Neural crest cell (in vitro differentiated cells): ENCODE results near the gene VWA3A. TPM values are rescaled to one million over a fixed set of nuclear protein-coding genes. Genes with fewer than 3 reads are reported as not detected.

Experiments used
- DNase-seq: peaks from one replicate; pipeline ENCODE4 v3.0.0; 2021; ENCODE audit warnings: low read depth, mixed read lengths, low spot score
- H3K27ac Mint-ChIP-seq: one replicate; pipeline ENCODE4 v1.8.0; 2021; ENCODE audit warnings: mild to moderate bottlenecking, mixed read lengths; ENCODE audit not compliant: unreplicated experiment
- H3K27me3 Mint-ChIP-seq: 2 replicates; pipeline ENCODE4 v1.8.0; 2021; ENCODE audit warnings: low read depth, mild to moderate bottlenecking, mixed read lengths
- H3K36me3 Mint-ChIP-seq: 2 replicates; pipeline ENCODE4 v1.8.0; 2021; ENCODE audit warnings: low read depth, mild to moderate bottlenecking, mixed read lengths
- H3K4me1 Mint-ChIP-seq: 2 replicates; pipeline ENCODE4 v1.8.0; 2021; ENCODE audit warnings: mixed read lengths
- H3K4me3 Mint-ChIP-seq: one replicate; pipeline ENCODE4 v1.8.0; 2021; ENCODE audit warnings: mild to moderate bottlenecking, mixed read lengths
- H3K9me3 Mint-ChIP-seq: 2 replicates; pipeline ENCODE4 v1.8.0; 2021; ENCODE audit warnings: mixed read lengths
- CTCF ChIP-seq: fragments of 200-600 bp; sonication (generic); conservative IDR thresholded peaks from 2 replicates; pipeline ENCODE4 v1.5.0; 2021; ENCODE audit warnings: antibody characterized with exemption, mild to moderate bottlenecking
- total RNA-seq: library from RNA; stranded (reverse); gene quantifications from 2 replicates; pipeline ENCODE4 v1.2.1, GENCODE V29; 2021

VWA3A gene
- total RNA-seq, 1 donor from 2014 or later: not detected

- Mint-ChIP-seq H3K9me3 (no peaks in the 10 kb centered on the region), H3K27me3 (peaks cover 15% of the 10 kb centered on the region), H3K27ac (no peak overlapping the region), H3K36me3 (no peaks in the 10 kb centered on the region), H3K4me1 (no peaks in the 10 kb centered on the region), H3K4me3 (no peak overlapping the region)
- TF ChIP-seq CTCF: no peak
- DNase-seq: no peak
These were observed 91.7 kb downstream of the VWA3A start for GRCh38 chr16:22183901-22184614.

DNA sequence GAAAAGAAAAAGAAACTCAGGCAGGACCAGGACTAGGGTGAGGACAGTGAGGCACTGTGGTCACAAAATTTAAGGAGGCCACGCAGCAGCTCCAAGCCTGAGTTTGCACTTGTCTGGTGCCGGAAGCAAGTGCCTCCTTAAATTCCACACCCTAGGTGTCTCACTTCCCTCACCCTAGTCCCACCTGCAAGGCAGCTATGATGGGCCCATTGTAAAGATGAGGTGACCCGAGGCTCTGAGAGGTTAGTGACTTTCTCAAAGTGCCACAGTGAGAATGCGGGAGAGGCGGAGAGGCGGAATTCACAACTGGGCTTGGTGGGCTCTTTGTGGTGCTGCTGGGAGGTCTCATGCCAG, 92.3 kb downstream of the VWA3A start:
- no peak for DNase-seq
- H3K9me3 Mint-ChIP-seq: no peaks in the 10 kb centered on the region
- no peak for TF ChIP-seq CTCF
- peaks cover 14% of the 10 kb centered on the region for H3K27me3 Mint-ChIP-seq
- H3K4me3 Mint-ChIP-seq: no peak overlapping the region
- H3K36me3 Mint-ChIP-seq: no peaks in the 10 kb centered on the region
- H3K27ac Mint-ChIP-seq: no peak overlapping the region
- peaks cover 2% of the 10 kb centered on the region for H3K4me1 Mint-ChIP-seq

DNA sequence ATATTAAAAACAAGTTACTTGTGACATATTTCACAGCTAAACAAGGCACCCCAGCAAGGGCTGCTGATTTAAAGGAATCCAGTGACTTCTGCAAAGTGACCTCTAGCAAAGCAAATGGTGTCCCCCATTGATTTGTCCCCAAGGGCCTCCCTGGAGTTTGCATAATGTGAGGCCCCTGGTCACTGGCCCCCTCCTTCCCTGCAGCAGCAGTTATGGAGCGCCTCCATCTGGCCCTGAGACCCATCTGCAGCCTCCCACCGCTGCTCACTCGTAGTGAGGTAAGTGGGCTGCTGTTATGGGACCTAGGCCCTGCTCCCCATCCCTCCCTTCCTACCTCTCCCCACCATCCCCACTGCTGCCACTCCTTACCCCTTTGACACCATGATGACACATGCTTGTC, 94.2 kb downstream of the VWA3A start:
- no peaks in the 10 kb centered on the region for H3K9me3 Mint-ChIP-seq
- no peak for DNase-seq
- peak; percentile 40 for TF ChIP-seq CTCF
- no peak overlapping the region for H3K27ac Mint-ChIP-seq
- no peaks in the 10 kb centered on the region for H3K36me3 Mint-ChIP-seq
- H3K4me3 Mint-ChIP-seq: no peak overlapping the region
- H3K27me3 Mint-ChIP-seq: peaks cover 7% of the 10 kb centered on the region
- H3K4me1 Mint-ChIP-seq: peaks cover 14% of the 10 kb centered on the region

- DNase-seq: no peak
- no peak for TF ChIP-seq CTCF
- H3K9me3 Mint-ChIP-seq: no peaks in the 10 kb centered on the region
- H3K4me3 Mint-ChIP-seq: no peak overlapping the region
- no peaks in the 10 kb centered on the region for H3K36me3 Mint-ChIP-seq
- peaks cover 20% of the 10 kb centered on the region for H3K27me3 Mint-ChIP-seq
- H3K27ac Mint-ChIP-seq: no peak overlapping the region
- H3K4me1 Mint-ChIP-seq: peaks cover 26% of the 10 kb centered on the region
These were observed 95.9 kb downstream of the VWA3A start for GRCh38 chr16:22188267-22188594.

- Mint-ChIP-seq H3K27me3 (peaks cover 26% of the 10 kb centered on the region), H3K27ac (no peak overlapping the region)
These were observed 96.5 kb downstream of the VWA3A start for GRCh38 chr16:22188595-22189442.

More at GRCh38 chr16:22188595-22189442, 96.5 kb downstream of the VWA3A start:
- H3K4me1 Mint-ChIP-seq: peaks cover 27% of the 10 kb centered on the region
- no peaks in the 10 kb centered on the region for H3K9me3 Mint-ChIP-seq
- peak overlapping the region; percentile 96 for H3K4me3 Mint-ChIP-seq
- DNase-seq: peak; percentile 47
- no peaks in the 10 kb centered on the region for H3K36me3 Mint-ChIP-seq
- TF ChIP-seq CTCF: peak; percentile 88
